GM12801 (cell line): ENCODE measurements around the gene TMEM26.

Experiments used
- CTCF ChIP-seq: IDR thresholded peaks from one replicate; pipeline ENCODE4 v1.5.1; 2011; ENCODE audit warnings: control low read depth; ENCODE audit not compliant: insufficient read length; ENCODE audit errors: extremely low read depth

Gene TMEM26

GRCh38 chr10:61439058-61439609, 14.0 kb downstream of the TMEM26 start:
- no peak for TF ChIP-seq CTCF

- TF ChIP-seq CTCF = no peak
Measured at GRCh38 chr10:61438141-61438988, 14.8 kb downstream of the TMEM26 start.

GRCh38 chr10:61423178-61423577, 30.0 kb downstream of the TMEM26 start:
- no peak for TF ChIP-seq CTCF

- TF ChIP-seq CTCF = no peak
Measured at GRCh38 chr10:61417661-61418060, 35.5 kb downstream of the TMEM26 start.

- TF ChIP-seq CTCF = no peak
Measured at GRCh38 chr10:61415824-61416223, 37.4 kb downstream of the TMEM26 start.

- no peak for TF ChIP-seq CTCF
Measured at GRCh38 chr10:61411706-61412105, 41.5 kb downstream of the TMEM26 start.

- no peak for TF ChIP-seq CTCF
Measured at GRCh38 chr10:61410353-61411070, 42.7 kb downstream of the TMEM26 start.
